ENCODE results near the gene C9.
"Not testable (repeated sequence)": the region's sequence is repeated elsewhere in the genome, so short reads cannot be mapped to it uniquely, and the experiment has no call there.

Gene C9

GRCh38 chr5:39328731-39329130 is 35.6 kb downstream of the C9 start:
- no peak for DNase-seq (ENCODE audit: low read depth in 2 of 2)

- DNase-seq (ENCODE audit: low read depth in 2 of 2): no peak
These were observed 40.8 kb downstream of the C9 start for GRCh38 chr5:39323542-39323941.

DNA sequence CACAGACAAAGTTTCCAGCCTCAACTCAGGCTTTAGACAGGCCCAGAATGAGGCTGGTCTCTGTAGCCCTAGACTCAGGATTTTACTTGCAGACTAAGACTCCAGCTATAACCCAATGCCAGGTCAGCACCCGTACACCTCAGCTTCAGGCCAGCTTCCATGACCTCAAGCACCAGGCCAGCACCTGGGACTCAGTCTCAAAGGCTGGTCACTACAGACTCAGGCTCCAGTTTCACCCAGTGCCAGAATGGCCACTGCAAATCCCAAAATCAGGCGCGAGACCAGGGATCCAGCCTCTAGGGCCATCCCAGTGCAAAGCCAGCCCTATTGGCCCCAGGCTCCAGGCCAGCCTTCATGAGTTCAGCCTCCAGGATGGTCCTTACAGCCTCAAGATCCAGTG is 44.9 kb downstream of the C9 start:
- no peak for DNase-seq (ENCODE audit: low read depth in 2 of 2)

DNA sequence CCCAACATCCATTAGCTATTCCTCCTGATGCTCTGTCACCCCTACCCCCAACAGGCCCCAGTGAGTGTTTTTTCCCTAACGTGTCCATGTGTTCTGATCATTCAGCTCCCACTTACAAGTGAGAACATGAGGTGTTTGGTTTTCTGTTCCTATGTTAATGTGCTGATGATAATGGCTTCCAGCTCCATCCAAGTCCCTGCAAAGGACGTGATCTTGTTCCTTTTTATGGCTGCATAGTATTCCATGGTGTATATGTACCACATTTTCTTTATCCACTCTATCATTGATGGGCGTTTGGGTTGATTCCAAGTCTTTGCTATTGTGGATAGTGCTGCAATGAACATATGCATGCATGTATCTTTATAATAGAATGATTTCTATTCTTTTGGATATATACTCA is 47.8 kb downstream of the C9 start:
- not testable (repeated sequence) for DNase-seq (ENCODE audit: low read depth in 2 of 2)

- no peak for DNase-seq (ENCODE audit: low read depth in 2 of 2)
These were observed 48.3 kb downstream of the C9 start for GRCh38 chr5:39315995-39316394.

GRCh38 chr5:39314591-39314990 is 49.7 kb downstream of the C9 start:
- no peak for DNase-seq (ENCODE audit: low read depth in 2 of 2)

- no peak for DNase-seq (ENCODE audit: low read depth in 2 of 2)
These were observed 54.8 kb downstream of the C9 start for GRCh38 chr5:39309534-39309933.

- no peak for DNase-seq (ENCODE audit: low read depth in 2 of 2)
These were observed 61.8 kb downstream of the C9 start for GRCh38 chr5:39302472-39302871.

- no peak for DNase-seq (ENCODE audit: low read depth in 2 of 2)
These were observed 62.9 kb downstream of the C9 start for GRCh38 chr5:39301406-39301805.

- no peak for DNase-seq (ENCODE audit: low read depth in 2 of 2)
These were observed 64.3 kb downstream of the C9 start for GRCh38 chr5:39299962-39300361.

DNA sequence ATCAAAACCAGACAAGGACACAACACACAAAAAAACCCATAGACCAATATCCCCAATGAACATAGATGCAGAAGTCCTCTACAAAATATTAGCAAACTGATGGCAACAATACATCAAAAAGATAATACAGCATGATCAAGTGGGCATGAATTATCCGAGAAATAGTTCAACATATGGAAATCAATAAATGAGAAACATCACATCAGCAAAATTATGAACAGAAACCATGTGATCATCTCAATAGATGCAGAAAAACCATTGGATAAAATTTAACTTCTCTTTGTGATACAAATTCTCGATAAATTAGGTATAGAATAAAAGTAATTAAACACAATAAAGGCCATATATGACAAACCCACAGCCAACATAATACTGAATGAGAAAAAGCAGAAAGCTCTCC is 69.6 kb downstream of the C9 start:
- DNase-seq (ENCODE audit: low read depth in 2 of 2): no peak

DNA sequence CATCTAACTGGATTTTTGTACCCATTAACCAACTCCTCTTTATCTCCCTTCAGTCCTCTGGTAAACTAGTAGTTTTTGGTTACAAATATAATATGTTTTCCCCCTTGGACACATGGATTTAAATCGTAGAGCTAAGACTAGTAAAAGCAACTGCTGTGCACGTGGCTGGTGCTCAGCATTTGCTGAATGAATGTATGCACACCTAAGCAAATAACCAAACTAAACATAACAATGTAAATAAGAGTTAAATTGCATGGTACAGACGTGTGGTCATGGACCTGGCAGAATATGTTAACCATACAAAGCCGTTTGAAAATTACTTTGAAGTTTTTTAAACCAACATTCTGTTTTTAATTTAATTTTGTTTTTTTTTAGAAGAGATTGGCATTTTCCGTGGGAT is 79.7 kb downstream of the C9 start:
- DNase-seq (ENCODE audit: low read depth in 2 of 2): no peak

DNA sequence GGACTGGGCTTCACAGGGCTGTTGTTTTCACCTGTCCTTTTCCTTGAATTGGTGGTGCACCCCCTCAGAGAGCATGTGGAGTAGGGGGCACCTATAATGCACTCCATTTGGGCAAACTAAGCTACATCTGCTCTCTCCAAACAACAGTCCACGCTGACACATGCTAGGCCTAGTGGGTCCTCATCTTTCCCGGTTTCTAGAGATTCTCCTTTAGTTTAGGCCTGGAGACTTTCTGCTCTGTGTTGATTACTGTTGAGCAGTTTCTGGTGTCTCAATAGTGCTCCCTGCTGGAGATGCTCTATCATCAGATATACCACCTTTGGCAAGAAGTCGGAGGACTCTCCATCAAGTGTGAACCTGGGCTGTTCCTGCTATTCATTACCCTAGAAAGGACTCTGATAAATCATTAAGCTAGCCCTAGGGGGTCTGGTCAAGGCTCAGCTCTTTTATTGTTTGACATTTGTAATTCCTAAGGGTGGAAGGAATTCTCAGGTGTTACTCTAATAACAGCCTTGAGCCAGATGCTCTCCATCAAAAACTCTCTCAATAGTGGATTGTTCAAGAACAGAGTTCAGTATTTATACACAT is 81.0 kb downstream of the C9 start:
- peak; percentile 15 to 26 for DNase-seq (ENCODE audit: low read depth in 2 of 2)

- DNase-seq (ENCODE audit: low read depth in 2 of 2): no peak
These were observed 81.7 kb downstream of the C9 start for GRCh38 chr5:39282561-39282960.

- not testable (repeated sequence) for DNase-seq (ENCODE audit: low read depth in 2 of 2)
These were observed 88.4 kb downstream of the C9 start for GRCh38 chr5:39275865-39276264.

GRCh38 chr5:39274398-39275085 is 89.8 kb downstream of the C9 start:
- DNase-seq (ENCODE audit: low read depth in 2 of 2): no peak

DNA sequence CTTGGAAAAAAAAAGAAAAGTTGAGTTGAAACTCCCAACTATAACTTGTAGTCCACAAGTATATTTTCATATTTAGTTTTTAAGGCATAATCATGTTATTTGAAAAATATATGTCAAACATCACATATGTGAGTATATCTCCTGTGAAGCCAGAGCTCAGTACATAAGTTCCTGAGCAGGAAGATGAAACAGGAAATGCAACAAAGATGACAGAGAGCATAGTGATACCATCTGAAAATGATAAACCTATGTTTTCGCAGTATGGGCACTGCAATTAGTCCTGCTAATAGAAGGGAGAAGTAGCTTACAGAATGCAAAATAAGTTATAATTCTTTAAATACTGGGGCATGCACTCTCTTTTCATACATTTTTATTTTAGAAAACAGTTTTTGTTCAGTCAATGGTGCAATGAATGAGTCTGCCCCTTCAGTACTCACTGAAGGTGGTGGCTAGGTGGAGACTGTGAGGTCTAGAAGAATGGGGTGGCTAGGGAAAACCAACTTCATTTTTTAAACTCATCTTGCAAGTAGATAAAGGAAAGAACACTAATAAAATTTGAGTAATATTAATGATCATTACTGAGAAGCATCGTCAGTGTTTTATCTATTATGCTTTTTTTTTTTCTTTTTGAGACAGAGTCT is 90.9 kb downstream of the C9 start:
- no peak for DNase-seq (ENCODE audit: low read depth in 2 of 2)

DNA sequence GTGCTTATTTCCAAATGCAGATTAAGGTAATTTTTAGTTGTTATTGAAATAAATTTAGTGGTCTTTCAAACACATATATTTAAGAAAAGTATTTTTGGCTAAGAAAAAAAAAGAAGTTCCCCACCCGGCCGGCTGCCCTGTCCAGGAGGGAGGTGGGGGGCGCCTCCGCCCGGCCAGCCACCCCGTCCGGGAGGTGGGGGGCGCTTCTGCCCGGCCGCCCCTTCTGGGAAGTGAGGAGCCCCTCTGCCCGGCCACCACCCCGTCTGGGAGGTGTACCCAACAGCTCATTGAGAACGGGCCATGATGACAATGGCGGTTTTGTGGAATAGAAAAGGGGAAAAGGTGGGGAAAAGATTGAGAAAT is 91.4 kb downstream of the C9 start:
- DNase-seq (ENCODE audit: low read depth in 2 of 2): not testable (repeated sequence)

DNA sequence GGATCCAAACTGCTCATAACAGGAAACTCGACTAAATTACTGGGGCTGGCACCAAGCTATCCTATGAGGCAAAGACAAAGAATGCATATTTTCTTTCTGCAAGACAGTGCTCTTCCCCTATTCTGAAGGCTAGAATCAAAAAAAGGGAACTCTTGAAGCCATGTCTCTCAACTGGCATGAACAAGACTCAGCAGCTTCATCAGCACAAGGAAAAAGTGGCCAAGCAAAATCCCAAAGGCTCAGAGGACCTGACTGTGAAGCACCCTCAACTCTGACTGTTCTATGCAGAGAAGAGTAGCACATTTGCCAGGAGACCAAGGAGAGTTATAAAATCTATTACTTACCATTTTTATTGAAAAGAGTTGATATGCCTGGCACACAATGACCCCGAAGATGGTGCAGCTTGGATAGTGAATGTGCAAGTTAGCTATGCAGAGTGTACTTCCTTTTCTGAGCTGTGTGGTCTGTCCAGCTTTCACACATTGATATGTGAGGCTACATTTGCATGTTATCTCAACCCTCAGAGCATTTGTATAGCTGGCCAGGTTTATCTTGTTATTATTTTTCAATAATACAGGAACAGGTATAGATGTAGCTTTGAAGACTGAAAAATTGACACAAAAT is 94.0 kb downstream of the C9 start:
- DNase-seq (ENCODE audit: low read depth in 2 of 2): no peak

DNA sequence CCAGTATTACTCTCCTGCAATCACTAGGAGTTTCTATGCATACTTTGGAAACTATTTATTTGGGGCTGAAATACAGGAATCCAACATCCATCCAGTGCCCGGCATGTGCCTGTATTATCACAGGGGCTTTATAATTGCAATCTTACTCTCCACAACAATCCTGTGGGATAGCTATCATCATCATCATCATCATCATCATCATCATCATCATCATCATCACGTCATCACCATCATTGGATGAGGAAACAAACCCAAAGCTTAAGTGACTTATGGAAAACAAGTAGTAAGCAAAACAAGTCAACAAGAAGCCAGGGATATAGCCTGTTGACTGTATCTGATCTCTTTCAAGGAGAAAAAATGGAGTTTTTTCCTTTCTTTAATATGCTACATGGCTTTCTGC is 97.1 kb downstream of the C9 start:
- no peak for DNase-seq (ENCODE audit: low read depth in 2 of 2)

- DNase-seq (ENCODE audit: low read depth in 2 of 2): no peak
These were observed 97.9 kb downstream of the C9 start for GRCh38 chr5:39266442-39266841.

- DNase-seq (ENCODE audit: low read depth in 2 of 2): no peak
These were observed 99.8 kb downstream of the C9 start for GRCh38 chr5:39264528-39264927.

GRCh38 chr5:39262981-39263380 is 101.3 kb downstream of the C9 start:
- DNase-seq (ENCODE audit: low read depth in 2 of 2): no peak
